HepG2 (cell line): ENCODE measurements around the gene CEP250. TPM values are rescaled to one million over a fixed set of nuclear protein-coding genes. Genes with fewer than 3 reads are reported as not detected.

Experiments used
- EP300 ChIP-seq, 3 experiments: sonication (generic) in 1 of 3; formaldehyde crosslinking in 1 of 3; IDR thresholded peaks; 2 replicates each; pipeline versions ENCODE4 v1.5.1 to v1.6.1; 2011 to 2020; ENCODE audit warnings: low read depth in 2 of 3, low read length in 2 of 3, borderline replicate concordance in 1 of 3, improper control_type of control experiment in 1 of 3, mild to moderate bottlenecking in 1 of 3, missing genetic modification reagents in 1 of 3, moderate library complexity in 1 of 3
- ETV6 ChIP-seq: sonication (generic); formaldehyde crosslinking; conservative IDR thresholded peaks from 2 replicates; pipeline ENCODE4 v1.4.0; 2020; ENCODE audit warnings: missing genetic modification reagents
- FOSL2 ChIP-seq: sonication (generic); formaldehyde crosslinking; IDR thresholded peaks from 2 replicates; pipeline ENCODE4 v1.4.0; 2020; ENCODE audit warnings: missing genetic modification reagents
- KLF9 ChIP-seq: IDR thresholded peaks from 2 replicates; pipeline ENCODE4 v1.6.1; 2016; ENCODE audit warnings: low read depth
- MBD4 ChIP-seq: IDR thresholded peaks from 2 replicates; pipeline ENCODE4 v1.6.1; 2012; ENCODE audit warnings: low read length, inconsistent platforms, borderline replicate concordance
- PAX8 ChIP-seq: sonication (generic); formaldehyde crosslinking; IDR thresholded peaks from 2 replicates; pipeline ENCODE4 v1.8.0; 2022; ENCODE audit warnings: mild to moderate bottlenecking, missing genetic modification reagents, borderline replicate concordance
- SIX1 ChIP-seq: sonication (generic); formaldehyde crosslinking; IDR thresholded peaks from 2 replicates; pipeline ENCODE4 v1.4.0; 2020; ENCODE audit warnings: missing genetic modification reagents, borderline replicate concordance
- SMARCC2 ChIP-seq: fragments of 450-650 bp; IDR thresholded peaks from 2 replicates; pipeline ENCODE4 v1.6.1; 2017; ENCODE audit warnings: antibody characterized with exemption, mild to moderate bottlenecking
- STAT5B ChIP-seq: sonication (generic); formaldehyde crosslinking; IDR thresholded peaks from 2 replicates; pipeline ENCODE4 v1.4.0; 2020; ENCODE audit warnings: missing genetic modification reagents
- ZBTB7B ChIP-seq: sonication (generic); formaldehyde crosslinking; IDR thresholded peaks from 2 replicates; pipeline ENCODE4 v1.4.0; 2020; ENCODE audit warnings: missing genetic modification reagents
- ZNF121 ChIP-seq: sonication (generic); formaldehyde crosslinking; IDR thresholded peaks from 2 replicates; pipeline ENCODE4 v1.5.0; 2020; ENCODE audit warnings: mild to moderate bottlenecking, missing genetic modification reagents
- ZNF329 ChIP-seq: sonication (generic); formaldehyde crosslinking; IDR thresholded peaks from 2 replicates; pipeline ENCODE4 v1.9.0; 2021; ENCODE audit warnings: low read depth, mild to moderate bottlenecking, missing genetic modification reagents
- ZNF446 ChIP-seq: sonication (generic); formaldehyde crosslinking; IDR thresholded peaks from 2 replicates; pipeline ENCODE4 v1.5.0; 2020; ENCODE audit warnings: mild to moderate bottlenecking, missing genetic modification reagents
- ZNF550 ChIP-seq: sonication (generic); formaldehyde crosslinking; IDR thresholded peaks from 2 replicates; pipeline ENCODE4 v1.4.0; 2020; ENCODE audit warnings: mild to moderate bottlenecking, missing genetic modification reagents, borderline replicate concordance
- polyA plus RNA-seq, 8 experiments: library from polyadenylated mRNA; depleted of rRNA in 3 of 8; stranded (reverse) in 7 of 8; unstranded in 1 of 8; fragments of >200 nt; fragmentation: Illumina TruSeq in 4 of 8; extraction: Trizol in 4 of 8; gene quantifications; 2 replicates each; pipeline versions ENCODE4 v1.2.1 to v1.2.3, GENCODE V29; 2011 to 2016; ENCODE audit warnings: low read depth in 4 of 8, missing spikeins in 1 of 8, mixed read lengths in 1 of 8; ENCODE audit not compliant: insufficient read depth in 1 of 8
- total RNA-seq, 5 experiments: library from RNA; depleted of rRNA; stranded (reverse); fragments of >200 nt; fragmentation: Illumina TruSeq; extraction: Trizol; gene quantifications; 2 replicates each; pipeline ENCODE4 v1.2.3, GENCODE V29; 2016; ENCODE audit warnings: low read depth in 1 of 5
- TF ChIP-seq, protein P1 (sequence below): IDR thresholded peaks from 2 replicates; pipeline ENCODE4 v1.6.1; 2016; ENCODE audit warnings: missing compliant biosample characterization, missing genetic modification reagents, borderline replicate concordance
- TF ChIP-seq, protein P2 (sequence below): sonication (generic); formaldehyde crosslinking; IDR thresholded peaks from 2 replicates; pipeline ENCODE4 v1.4.0; 2020; ENCODE audit warnings: mild to moderate bottlenecking, missing genetic modification reagents
- TF ChIP-seq, protein P3 (sequence below): IDR thresholded peaks from 2 replicates; pipeline ENCODE4 v1.6.1; 2016; ENCODE audit warnings: low read depth
- TF ChIP-seq, protein P4 (sequence below): sonication (generic); formaldehyde crosslinking; IDR thresholded peaks from 2 replicates; pipeline ENCODE4 v1.8.0; 2022; ENCODE audit warnings: missing genetic modification reagents, mild to moderate bottlenecking, inconsistent platforms, borderline replicate concordance
- TF ChIP-seq, protein P5 (sequence below): fragments of 450-650 bp; IDR thresholded peaks from 2 replicates; pipeline ENCODE4 v1.6.1; 2016

Gene CEP250
- total and polyA plus RNA-seq, 2 of the 13 experiments (the other 11 are each of a cell fraction or from before 2014, with no cell fraction given): 28.8 to 55.3 TPM

DNA sequence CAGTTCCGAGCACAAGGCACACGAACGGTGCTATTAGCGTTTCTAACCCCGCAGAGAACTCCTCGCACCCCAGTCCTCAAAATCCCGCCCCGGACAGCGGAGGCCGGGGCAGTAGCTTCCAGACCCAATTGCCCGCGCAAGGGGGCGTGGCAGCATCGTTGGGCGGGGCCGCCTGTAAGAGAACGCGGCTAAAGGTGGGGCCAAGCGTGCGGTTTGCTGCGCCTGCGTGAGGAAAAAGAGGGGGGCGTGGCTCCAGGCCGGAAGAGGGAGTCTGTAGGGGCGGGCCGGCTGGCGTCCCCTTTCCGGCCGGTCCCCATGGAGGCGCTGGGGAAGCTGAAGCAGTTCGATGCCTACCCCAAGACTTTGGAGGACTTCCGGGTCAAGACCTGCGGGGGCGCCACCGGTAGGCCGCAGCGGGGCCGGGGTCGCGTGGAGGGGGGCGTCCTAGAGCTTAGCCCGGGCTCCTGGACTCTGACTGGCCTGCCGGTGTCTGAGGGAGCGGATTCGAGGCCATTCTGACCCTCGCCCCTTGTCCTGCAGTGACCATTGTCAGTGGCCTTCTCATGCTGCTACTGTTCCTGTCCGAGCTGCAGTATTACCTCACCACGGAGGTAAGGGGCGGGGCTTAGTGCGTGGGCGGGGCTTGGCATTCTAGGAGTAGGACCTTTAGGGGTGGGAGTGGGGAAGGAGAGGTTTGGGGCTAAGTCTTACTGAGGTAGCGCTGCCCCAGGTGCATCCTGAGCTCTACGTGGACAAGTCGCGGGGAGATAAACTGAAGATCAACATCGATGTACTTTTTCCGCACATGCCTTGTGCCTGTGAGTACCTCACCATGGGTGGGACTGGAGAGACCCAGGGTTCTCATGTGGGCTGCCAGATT is 86.6 kb downstream of the CEP250 start, which contains the start of gene ERGIC3 (continued):
- TF ChIP-seq ZNF550 (CRISPR knock-in tag) (no peak), PAX8 (CRISPR knock-in tag) (no peak), STAT5B (CRISPR knock-in tag) (peak; percentile 82; the same call in 1 of the 2 replicates), FOSL2 (peak; percentile 8), ETV6 (CRISPR knock-in tag) (no peak; the same call in 1 of the 2 replicates), SIX1 (no peak; the same call in 1 of the 2 replicates), KLF9 (peak; percentile 100), ZBTB7B (CRISPR knock-in tag) (peak; percentile 85; the same call in 1 of the 2 replicates), SMARCC2 (no peak; the same call in 1 of the 2 replicates), ZNF329 (CRISPR knock-in tag) (peak; percentile 52; the same call in 1 of the 2 replicates), ZNF121 (CRISPR knock-in tag) (0 out of 2 replicates have a peak, but pooled peaks have one; percentile 61), MBD4 (no peak), EP300 (IDR thresholded peaks at IDR 0.05; ENCODE audit: low read depth in 2 of 2, low read length in 2 of 2) (no peak), EP300 (CRISPR knock-in tag; IDR thresholded peaks at IDR 0.05; ENCODE audit: borderline replicate concordance) (no peak; the same call in 1 of the 2 replicates), ZNF446 (peak; percentile 91; the same call in 1 of the 2 replicates)
- TF ChIP-seq, protein P1, sequence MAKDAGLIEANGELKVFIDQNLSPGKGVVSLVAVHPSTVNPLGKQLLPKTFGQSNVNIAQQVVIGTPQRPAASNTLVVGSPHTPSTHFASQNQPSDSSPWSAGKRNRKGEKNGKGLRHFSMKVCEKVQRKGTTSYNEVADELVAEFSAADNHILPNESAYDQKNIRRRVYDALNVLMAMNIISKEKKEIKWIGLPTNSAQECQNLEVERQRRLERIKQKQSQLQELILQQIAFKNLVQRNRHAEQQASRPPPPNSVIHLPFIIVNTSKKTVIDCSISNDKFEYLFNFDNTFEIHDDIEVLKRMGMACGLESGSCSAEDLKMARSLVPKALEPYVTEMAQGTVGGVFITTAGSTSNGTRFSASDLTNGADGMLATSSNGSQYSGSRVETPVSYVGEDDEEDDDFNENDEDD (CRISPR knock-in tag): peak; percentile 98
- TF ChIP-seq, protein P2, sequence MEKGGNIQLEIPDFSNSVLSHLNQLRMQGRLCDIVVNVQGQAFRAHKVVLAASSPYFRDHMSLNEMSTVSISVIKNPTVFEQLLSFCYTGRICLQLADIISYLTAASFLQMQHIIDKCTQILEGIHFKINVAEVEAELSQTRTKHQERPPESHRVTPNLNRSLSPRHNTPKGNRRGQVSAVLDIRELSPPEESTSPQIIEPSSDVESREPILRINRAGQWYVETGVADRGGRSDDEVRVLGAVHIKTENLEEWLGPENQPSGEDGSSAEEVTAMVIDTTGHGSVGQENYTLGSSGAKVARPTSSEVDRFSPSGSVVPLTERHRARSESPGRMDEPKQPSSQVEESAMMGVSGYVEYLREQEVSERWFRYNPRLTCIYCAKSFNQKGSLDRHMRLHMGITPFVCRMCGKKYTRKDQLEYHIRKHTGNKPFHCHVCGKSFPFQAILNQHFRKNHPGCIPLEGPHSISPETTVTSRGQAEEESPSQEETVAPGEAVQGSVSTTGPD (CRISPR knock-in tag): no peak
- TF ChIP-seq, protein P3, sequence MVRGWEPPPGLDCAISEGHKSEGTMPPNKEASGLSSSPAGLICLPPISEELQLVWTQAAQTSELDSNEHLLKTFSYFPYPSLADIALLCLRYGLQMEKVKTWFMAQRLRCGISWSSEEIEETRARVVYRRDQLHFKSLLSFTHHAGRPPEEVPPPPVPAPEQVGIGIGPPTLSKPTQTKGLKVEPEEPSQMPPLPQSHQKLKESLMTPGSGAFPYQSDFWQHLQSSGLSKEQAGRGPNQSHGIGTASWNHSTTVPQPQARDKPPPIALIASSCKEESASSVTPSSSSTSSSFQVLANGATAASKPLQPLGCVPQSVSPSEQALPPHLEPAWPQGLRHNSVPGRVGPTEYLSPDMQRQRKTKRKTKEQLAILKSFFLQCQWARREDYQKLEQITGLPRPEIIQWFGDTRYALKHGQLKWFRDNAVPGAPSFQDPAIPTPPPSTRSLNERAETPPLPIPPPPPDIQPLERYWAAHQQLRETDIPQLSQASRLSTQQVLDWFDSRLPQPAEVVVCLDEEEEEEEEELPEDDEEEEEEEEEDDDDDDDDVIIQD (CRISPR knock-in tag): no peak; the same call in 1 of the 2 replicates
- TF ChIP-seq, protein P4, sequence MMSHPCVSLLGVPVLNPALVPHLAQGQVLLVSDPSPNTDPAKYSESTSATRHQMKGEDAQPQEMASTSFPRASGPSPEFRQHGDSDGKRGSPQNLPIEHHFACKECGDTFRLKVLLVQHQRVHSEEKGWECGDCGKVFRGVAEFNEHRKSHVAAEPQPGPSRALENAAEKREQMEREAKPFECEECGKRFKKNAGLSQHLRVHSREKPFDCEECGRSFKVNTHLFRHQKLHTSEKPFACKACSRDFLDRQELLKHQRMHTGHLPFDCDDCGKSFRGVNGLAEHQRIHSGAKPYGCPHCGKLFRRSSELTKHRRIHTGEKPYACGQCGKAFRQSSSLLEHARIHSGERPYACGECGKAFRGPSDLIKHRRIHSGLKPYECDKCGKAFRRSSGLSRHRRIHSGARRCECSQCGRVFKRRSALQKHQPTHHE (CRISPR knock-in tag): peak; percentile 94
- TF ChIP-seq, protein P5, sequence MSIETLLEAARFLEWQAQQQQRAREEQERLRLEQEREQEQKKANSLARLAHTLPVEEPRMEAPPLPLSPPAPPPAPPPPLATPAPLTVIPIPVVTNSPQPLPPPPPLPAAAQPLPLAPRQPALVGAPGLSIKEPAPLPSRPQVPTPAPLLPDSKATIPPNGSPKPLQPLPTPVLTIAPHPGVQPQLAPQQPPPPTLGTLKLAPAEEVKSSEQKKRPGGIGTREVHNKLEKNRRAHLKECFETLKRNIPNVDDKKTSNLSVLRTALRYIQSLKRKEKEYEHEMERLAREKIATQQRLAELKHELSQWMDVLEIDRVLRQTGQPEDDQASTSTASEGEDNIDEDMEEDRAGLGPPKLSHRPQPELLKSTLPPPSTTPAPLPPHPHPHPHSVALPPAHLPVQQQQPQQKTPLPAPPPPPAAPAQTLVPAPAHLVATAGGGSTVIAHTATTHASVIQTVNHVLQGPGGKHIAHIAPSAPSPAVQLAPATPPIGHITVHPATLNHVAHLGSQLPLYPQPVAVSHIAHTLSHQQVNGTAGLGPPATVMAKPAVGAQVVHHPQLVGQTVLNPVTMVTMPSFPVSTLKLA: peak; percentile 73
